ENCODE measurements around the gene POU2F3. TPM values are rescaled to one million over a fixed set of nuclear protein-coding genes. Genes with fewer than 3 reads are reported as not detected.
A peak's percentile ranks its signal among the peaks of the same experiment; 100 is the strongest.

The POU2F3 gene
- total RNA-seq (1 to 10 TPM; 2.6 to 2.9 TPM), polyA plus RNA-seq (1 to 10 TPM; 3.3 to 3.9 TPM)
- long read RNA-seq, donor 1, result 0 reads
- long read RNA-seq, donor 2, result 0 reads
- long read RNA-seq, donor 3, result 0 reads
- long read RNA-seq, donor 4, result 0 reads
- long read RNA-seq, donor 5, result 0 reads

- no peaks in the 10 kb centered on the region for H3K9me3 ChIP-seq (ENCODE audit: control insufficient read depth in 4 of 4, insufficient read depth in 3 of 4, low read length in 3 of 4)
- no peak within 1 kb of the TSS for H3K9ac ChIP-seq (ENCODE audit: insufficient read depth in 1 of 2, low read length in 2 of 2)
- no peak for ATAC-seq (ENCODE audit: insufficient read depth, low FRiP score)
- peaks cover 0 to 54% (median 41%) of the 10 kb centered on the region in 3 donors for H3K27me3 ChIP-seq (ENCODE audit: control insufficient read depth in 3 of 3, insufficient read depth in 3 of 3, low read length in 2 of 3)
- H3K4me1 ChIP-seq (ENCODE audit: control insufficient read depth in 5 of 5, insufficient read depth in 5 of 5, low read length in 5 of 5), result no peaks in the 10 kb centered on the region
- peak within 1 kb of the TSS in 1 of 2 donors; percentile 28 for H3K27ac ChIP-seq (ENCODE audit: low read depth in 1 of 2, low read length in 1 of 2)
- no peak within 1 kb of the TSS for H3K4me3 ChIP-seq
- DNase-seq, result no peak
- 5% methylated on average over 66 of the region's 66 CpGs for WGBS, 2 donors
- TF ChIP-seq CTCF (IDR thresholded peaks at IDR 0.05; ENCODE audit: control extremely low read depth, extremely low read depth), result no peak
- H3K36me3 ChIP-seq (ENCODE audit: control insufficient read depth in 4 of 4, insufficient read depth in 4 of 4, low read length in 4 of 4), result no peaks in the 10 kb centered on the region
These were observed at the start of gene POU2F3 for GRCh38 chr11:120239713-120240640. POU2F3 (plus strand) TSS chr11:120240140; CDS start chr11:120240344, 204 bp downstream.

- DNase-seq (no peak), ATAC-seq (ENCODE audit: insufficient read depth, low FRiP score) (no peak)
- Histone ChIP-seq H3K27ac (ENCODE audit: low read depth in 1 of 2, low read length in 1 of 2) (no peak overlapping the region), H3K36me3 (ENCODE audit: control insufficient read depth in 4 of 4, insufficient read depth in 4 of 4, low read length in 4 of 4) (no peaks in the 10 kb centered on the region), H3K9ac (ENCODE audit: insufficient read depth in 1 of 2, low read length in 2 of 2) (no peak overlapping the region), H3K27me3 (ENCODE audit: control insufficient read depth in 3 of 3, insufficient read depth in 3 of 3, low read length in 2 of 3) (no peaks in the 10 kb centered on the region), H3K4me3 (no peak overlapping the region), H3K4me1 (ENCODE audit: control insufficient read depth in 5 of 5, insufficient read depth in 5 of 5, low read length in 5 of 5) (peaks cover 0 to 38% (median 26%) of the 10 kb centered on the region in 5 donors), H3K9me3 (ENCODE audit: control insufficient read depth in 4 of 4, insufficient read depth in 3 of 4, low read length in 3 of 4) (no peaks in the 10 kb centered on the region)
- WGBS, 2 donors, result 83 to 89% methylated on average over 4 of the region's 4 CpGs
- TF ChIP-seq CTCF (IDR thresholded peaks at IDR 0.05; ENCODE audit: control extremely low read depth, extremely low read depth), result no peak
These were observed 48.9 kb upstream of the POU2F3 start for GRCh38 chr11:120191058-120191457.

GRCh38 chr11:120192831-120193625, 46.9 kb upstream of the POU2F3 start:
- ATAC-seq (ENCODE audit: insufficient read depth, low FRiP score), result no peak
- no peak for DNase-seq
- WGBS, 2 donors, result 77 to 84% methylated on average over 15 of the region's 15 CpGs
- H3K4me1 ChIP-seq (ENCODE audit: control insufficient read depth in 5 of 5, insufficient read depth in 5 of 5, low read length in 5 of 5), result peaks cover 0 to 35% (median 14%) of the 10 kb centered on the region in 5 donors
- no peak for TF ChIP-seq CTCF (IDR thresholded peaks at IDR 0.05; ENCODE audit: control extremely low read depth, extremely low read depth)
- no peaks in the 10 kb centered on the region for H3K9me3 ChIP-seq (ENCODE audit: control insufficient read depth in 4 of 4, insufficient read depth in 3 of 4, low read length in 3 of 4)
- H3K27me3 ChIP-seq (ENCODE audit: control insufficient read depth in 3 of 3, insufficient read depth in 3 of 3, low read length in 2 of 3), result no peaks in the 10 kb centered on the region
- H3K36me3 ChIP-seq (ENCODE audit: control insufficient read depth in 4 of 4, insufficient read depth in 4 of 4, low read length in 4 of 4), result no peaks in the 10 kb centered on the region
- H3K4me3 ChIP-seq, result no peak overlapping the region
- H3K27ac ChIP-seq (ENCODE audit: low read depth in 1 of 2, low read length in 1 of 2), result no peak overlapping the region
- H3K9ac ChIP-seq (ENCODE audit: insufficient read depth in 1 of 2, low read length in 2 of 2), result no peak overlapping the region

All from lung (tissue), 16 donors.